Activated CD4-positive, alpha-beta T cell treated with anti-CD3 and anti-CD28 coated beads, Interleukin-2, amount 50 U/mL, for 1 hour (primary cell): ENCODE data around the gene RAPGEF5.
"Not testable (repeated sequence)": the region's sequence is repeated elsewhere in the genome, so short reads cannot be mapped to it uniquely, and the experiment has no call there.

ENCODE experiments used
- DNase-seq: peaks from one replicate; pipeline ENCODE4 v3.0.0-alpha.2; 2020

The RAPGEF5 gene

DNA sequence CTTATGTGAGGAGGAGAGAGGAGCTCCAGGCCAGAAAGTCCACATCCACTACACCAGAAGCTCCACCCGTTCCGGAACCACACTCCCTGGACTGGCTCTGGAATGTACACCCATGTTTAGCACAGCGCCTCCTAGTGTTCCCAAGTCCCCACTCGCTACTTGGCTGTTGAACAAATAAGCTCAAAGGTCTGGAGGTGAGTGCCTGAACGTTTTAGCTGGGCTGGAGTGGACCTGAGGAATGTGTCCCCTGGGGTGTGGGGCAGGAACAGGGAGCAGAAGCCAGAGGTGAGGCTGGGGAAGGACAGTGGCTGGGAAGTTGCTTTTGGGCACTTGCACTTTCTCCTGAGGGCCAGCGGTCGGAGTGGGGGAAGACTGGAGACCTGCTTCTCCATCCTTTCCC lies 247.2 kb downstream of the RAPGEF5 start:
- peak; percentile 4 for DNase-seq

DNA sequence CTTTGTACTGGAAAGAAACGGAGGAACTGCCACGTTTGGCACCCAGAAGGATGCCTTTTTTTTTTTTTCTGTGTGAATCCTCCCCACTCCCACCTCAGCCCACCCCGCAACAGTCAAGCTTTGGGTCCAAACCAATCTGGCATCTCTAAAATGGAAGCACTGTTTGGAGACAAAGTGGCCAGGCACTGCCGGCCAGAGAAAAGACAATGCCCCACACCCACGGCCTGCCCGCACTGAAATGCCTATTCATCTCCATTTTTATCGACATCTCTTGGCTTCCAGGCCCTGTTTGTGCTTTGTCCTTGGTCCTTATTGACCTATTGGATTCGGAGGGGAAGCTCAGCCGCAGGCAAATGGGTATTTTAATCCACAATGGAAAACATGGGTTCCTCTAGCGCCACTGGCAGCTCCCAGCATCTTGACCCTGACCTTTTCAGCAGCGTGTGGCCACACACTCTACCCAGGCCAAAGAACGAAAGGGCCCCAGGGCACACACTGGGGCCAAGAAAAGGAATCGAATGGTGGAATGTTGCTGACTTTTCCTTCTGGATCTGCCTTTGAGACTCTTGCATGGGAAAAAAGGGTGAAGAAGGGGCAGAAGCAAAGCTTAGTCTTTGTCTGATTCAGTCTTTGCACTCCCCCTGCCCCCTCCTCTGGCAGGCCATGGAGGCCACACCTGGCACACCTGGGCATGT lies 248.7 kb downstream of the RAPGEF5 start:
- DNase-seq = no peak

GRCh38 chr7:22105550-22105949 lies 251.4 kb downstream of the RAPGEF5 start:
- DNase-seq = no peak

DNA sequence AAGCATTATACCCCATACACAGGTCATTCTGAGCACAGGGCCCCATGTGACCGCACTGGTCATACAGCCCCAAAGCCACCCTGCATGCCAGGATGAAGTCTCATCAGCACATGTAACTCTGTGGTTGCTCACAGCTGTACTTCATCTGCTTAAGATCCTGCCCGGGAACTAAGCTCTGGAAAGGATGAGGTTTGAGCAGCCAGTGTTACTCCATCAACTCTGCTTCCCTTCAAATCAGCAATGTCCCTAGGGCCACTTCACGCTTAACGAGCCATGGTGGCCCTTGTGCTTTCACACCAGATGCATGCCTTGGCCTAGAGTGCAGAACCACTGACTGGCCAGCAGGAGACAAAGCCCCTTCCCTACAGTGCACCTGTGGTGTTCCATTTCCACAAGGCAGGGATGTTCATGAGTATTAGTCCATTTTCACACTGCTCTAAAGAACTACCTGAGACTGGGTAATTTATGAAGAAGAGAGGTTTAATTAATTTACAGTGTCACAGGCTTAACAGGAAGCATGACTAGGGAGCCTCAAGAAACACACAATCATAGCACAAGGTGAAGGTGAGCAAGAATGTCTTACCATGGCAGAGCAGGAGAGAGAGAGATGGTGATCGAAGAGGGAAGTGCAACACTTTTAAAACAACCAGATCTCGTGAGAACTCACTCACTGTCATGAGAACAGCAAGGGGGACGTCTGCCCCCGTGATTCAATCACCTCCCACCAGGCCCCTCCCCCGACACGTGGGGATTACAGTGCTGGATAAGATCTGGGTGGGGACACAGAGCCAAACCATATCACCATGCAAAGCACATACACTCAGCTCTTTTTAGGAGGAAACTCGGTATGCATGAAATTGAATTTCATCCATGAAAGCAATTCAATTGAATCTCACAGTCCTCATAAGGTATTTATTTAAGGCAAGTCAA lies 262.3 kb downstream of the RAPGEF5 start:
- no peak for DNase-seq

- DNase-seq = no peak
Measured at GRCh38 chr7:22093936-22094335, 263.0 kb downstream of the RAPGEF5 start.

DNA sequence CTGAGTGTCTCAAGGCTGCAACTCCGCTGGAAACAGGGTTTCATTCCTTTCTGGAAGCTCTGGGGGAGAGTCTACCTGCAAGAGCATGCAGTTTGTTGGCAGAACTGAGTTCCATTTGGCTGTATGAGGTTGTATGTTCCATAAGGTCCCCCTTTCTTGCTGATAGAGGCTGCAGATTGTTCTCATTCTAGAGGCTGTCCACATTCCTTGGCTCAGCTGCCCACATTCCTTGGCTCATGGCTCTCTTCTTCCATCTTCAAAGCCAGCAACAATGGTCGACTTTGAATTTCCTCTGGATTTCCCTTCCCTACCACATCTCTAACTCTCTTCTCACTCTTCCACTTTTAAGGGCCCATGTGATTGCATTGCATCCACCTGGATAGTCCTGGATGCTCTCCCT lies 264.0 kb downstream of the RAPGEF5 start:
- DNase-seq = no peak

DNA sequence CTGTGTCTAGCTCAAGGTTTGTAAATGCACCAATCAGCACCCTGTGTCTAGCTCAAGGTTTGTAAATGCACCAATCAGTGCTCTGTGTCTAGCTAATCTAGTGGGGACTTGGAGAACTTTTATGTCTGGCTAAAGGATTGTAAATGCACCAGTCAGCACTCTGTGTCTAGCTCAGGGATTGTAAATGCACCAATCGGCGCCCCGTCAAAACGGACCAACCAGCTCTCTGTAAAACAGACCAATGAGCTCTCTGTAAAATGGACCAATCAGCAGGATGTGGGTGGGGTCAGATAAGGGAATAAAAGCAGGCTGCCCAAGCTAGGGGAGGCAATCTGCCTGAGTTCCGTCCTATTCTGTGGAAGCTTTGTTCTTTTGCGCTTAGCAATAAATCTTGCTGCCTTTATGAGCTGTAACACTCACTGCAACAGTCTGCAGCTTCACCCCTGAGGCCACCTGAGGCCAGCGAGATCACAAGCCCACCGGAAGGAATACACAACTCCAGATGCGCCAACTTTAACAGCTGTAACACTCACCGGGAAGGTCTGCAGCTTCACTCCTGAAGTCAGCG lies 265.9 kb downstream of the RAPGEF5 start:
- not testable (repeated sequence) for DNase-seq

DNA sequence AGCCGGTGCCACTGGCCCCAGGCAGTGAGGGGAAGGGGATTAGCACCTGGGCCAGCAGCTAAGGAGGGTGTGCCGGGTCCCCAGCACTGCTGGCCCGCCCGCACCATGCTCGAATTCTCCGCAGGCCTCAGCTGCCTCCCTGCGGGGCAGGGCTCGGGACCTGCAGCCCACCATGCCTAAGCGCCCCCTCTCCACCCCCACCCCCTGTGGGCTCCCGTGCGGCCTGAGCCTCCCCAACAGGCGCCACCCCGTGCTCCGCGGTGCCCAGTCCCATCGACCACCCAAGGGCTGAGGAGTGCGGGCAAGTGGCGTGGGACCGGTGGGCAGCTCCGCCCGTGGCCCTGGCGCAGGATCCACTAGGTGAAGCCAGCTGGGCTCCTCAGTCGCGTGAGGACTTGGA lies 266.4 kb downstream of the RAPGEF5 start:
- DNase-seq = no peak

- DNase-seq = no peak
Measured at GRCh38 chr7:22090107-22090506, 266.8 kb downstream of the RAPGEF5 start.

- no peak for DNase-seq
Measured at GRCh38 chr7:22088827-22089226, 268.1 kb downstream of the RAPGEF5 start.

- no peak for DNase-seq
Measured at GRCh38 chr7:22087861-22088260, 269.1 kb downstream of the RAPGEF5 start.

- no peak for DNase-seq
Measured at GRCh38 chr7:22083704-22084240, 273.2 kb downstream of the RAPGEF5 start.

DNA sequence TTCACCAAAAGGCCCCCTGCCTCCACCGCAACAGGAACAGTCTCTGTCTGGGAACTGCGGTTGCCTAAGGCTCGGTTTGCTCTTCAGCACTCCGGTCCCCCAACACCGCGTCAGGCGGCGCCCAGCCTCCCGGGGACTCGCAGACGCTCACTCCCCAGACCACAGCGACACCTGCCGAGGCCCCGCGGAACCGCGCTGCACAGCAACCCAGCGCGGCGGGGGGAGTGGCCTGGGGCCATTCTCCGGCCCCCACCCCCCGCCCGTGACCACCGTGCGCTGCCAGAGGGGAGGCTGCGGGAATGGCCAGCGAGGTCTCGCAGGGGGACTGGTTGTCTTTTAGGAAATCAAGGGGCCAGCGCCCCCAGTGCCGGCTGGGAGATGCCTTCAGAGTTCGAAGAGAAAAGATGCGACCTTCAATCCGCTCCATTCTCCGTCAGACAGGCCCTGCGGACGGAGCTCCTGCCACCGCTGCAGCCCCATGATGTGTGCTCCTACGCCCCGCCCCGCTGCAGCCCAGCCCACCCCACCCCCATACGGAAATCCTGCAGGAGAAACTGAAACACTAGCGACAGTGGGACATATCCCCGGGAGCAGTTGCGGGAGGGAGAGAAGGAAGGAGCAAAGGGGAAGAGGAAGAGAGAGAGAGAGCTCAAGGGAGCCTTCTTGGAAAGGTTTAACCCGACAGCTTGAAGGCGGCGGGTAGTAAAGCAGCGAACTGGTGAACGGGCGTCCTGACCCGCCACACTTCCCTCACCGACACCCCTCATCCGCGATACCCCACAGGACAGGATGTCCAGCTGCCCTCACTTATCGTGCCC lies 273.9 kb downstream of the RAPGEF5 start:
- peak; percentile 79 for DNase-seq

DNA sequence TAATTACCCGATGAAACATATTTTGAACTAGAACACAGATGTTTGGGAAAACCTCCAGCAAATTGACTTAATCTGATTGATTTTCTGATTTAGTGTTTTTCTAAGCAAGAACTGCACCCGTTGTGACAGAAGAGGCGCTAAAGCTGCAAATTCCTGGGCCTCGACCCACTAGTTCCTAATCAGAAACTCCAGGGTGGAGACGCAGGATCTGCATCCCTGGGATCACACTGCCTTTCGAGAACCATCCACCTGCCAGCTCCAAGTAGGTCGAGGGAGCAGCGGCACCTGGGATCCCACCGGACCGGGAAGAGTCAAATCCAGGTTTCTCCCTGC lies 274.4 kb downstream of the RAPGEF5 start:
- no peak for DNase-seq

GRCh38 chr7:22080219-22080618 lies 276.7 kb downstream of the RAPGEF5 start:
- DNase-seq = not testable (repeated sequence)

- DNase-seq = not testable (repeated sequence)
Measured at GRCh38 chr7:22078872-22079271, 278.1 kb downstream of the RAPGEF5 start.

GRCh38 chr7:22075561-22075960 lies 281.4 kb downstream of the RAPGEF5 start:
- DNase-seq = no peak

DNA sequence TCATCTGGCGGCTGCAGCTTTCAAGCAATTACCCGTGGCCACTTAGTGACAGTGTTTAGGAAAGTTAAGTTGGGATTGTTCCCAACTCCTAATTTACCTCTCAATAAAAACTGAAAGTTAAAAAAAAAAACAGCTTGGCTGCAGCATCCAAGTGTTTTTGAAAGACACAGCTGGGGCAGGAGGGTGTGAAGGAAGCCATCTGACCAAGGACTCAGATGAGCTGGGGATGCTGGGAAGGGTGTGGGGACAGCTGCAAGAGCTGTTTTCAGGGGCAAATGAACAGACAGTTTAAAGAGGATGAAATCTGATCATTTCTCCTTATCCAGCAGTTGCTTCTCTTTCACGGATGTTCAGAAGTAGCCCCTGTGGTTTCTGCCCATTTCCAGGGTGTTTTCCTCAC lies 282.1 kb downstream of the RAPGEF5 start:
- DNase-seq = no peak
